ENCODE measurements around the gene SLU7. TPM values are rescaled to one million over a fixed set of nuclear protein-coding genes. Genes with fewer than 3 reads are reported as not detected.

The SLU7 gene
- 10 to 100 TPM; 77.0 to 88.3 (median 86.3) TPM for total RNA-seq

- Histone ChIP-seq H3K27me3 (no peaks in the 10 kb centered on the region), H3K4me1 (no peaks in the 10 kb centered on the region), H3K9me3 (no peaks in the 10 kb centered on the region), H3K27ac (peak within 1 kb of the TSS; percentile 95 to 96), H3K4me3 (peak within 1 kb of the TSS; percentile 80 to 90 (median 84)), H3K36me3 (no peaks in the 10 kb centered on the region)
- TF ChIP-seq POLR2A (IDR thresholded peaks at IDR 0.05) (peak; percentile 84), POLR2AphosphoS5 (IDR thresholded peaks at IDR 0.05) (peak; percentile 65 to 96 (median 81)), CTCF (IDR thresholded peaks at IDR 0.05) (no peak)
- peak; percentile 92 to 95 for DNase-seq (ENCODE audit: low spot score in 2 of 2)
- intact Hi-C loops (cut with DNase I; ENCODE audit: low total_unique reads): no loop called here
These were observed at the start of gene SLU7 for GRCh38 chr5:160418561-160419457. Gene SLU7 (minus strand): TSS chr5:160419081. CDS start chr5:160415294, 3,787 bp downstream.

GRCh38 chr5:160468363-160468975, 49.6 kb upstream of the SLU7 start:
- Histone ChIP-seq H3K4me3 (peak overlapping the region; percentile 31 to 56 (median 43)), H3K27ac (peak overlapping the region in 1 of 2 donors; percentile 12), H3K4me1 (no peaks in the 10 kb centered on the region), H3K9me3 (no peaks in the 10 kb centered on the region), H3K36me3 (no peaks in the 10 kb centered on the region), H3K27me3 (no peaks in the 10 kb centered on the region)
- intact Hi-C loops (cut with DNase I; ENCODE audit: low total_unique reads): no loop called here
- no peak for DNase-seq (ENCODE audit: low spot score in 2 of 2)
- TF ChIP-seq POLR2A (IDR thresholded peaks at IDR 0.05) (no peak), POLR2AphosphoS5 (IDR thresholded peaks at IDR 0.05) (no peak), CTCF (IDR thresholded peaks at IDR 0.05) (no peak)

- TF ChIP-seq POLR2AphosphoS5 (IDR thresholded peaks at IDR 0.05) (no peak), CTCF (IDR thresholded peaks at IDR 0.05) (no peak)
- H3K4me1 ChIP-seq: no peaks in the 10 kb centered on the region
- H3K36me3 ChIP-seq: no peaks in the 10 kb centered on the region
- H3K27ac ChIP-seq: peak overlapping the region; percentile 12 to 13
- no peaks in the 10 kb centered on the region for H3K27me3 ChIP-seq
- H3K9me3 ChIP-seq: no peaks in the 10 kb centered on the region
- H3K4me3 ChIP-seq: peak overlapping the region; percentile 31 to 56 (median 43)
- intact Hi-C loops (cut with DNase I; ENCODE audit: low total_unique reads): no loop called here
- no peak for DNase-seq (ENCODE audit: low spot score in 2 of 2)
These were observed 48.9 kb upstream of the SLU7 start for GRCh38 chr5:160467555-160468362.

GRCh38 chr5:160466889-160467554, 48.1 kb upstream of the SLU7 start:
- Histone ChIP-seq H3K4me1 (no peaks in the 10 kb centered on the region), H3K4me3 (peak overlapping the region in 1 of 3 donors; percentile 56), H3K9me3 (no peaks in the 10 kb centered on the region), H3K36me3 (no peaks in the 10 kb centered on the region), H3K27ac (peak overlapping the region; percentile 13 to 16), H3K27me3 (no peaks in the 10 kb centered on the region)
- intact Hi-C loops (cut with DNase I; ENCODE audit: low total_unique reads): no loop called here
- no peak for DNase-seq (ENCODE audit: low spot score in 2 of 2)
- TF ChIP-seq CTCF (IDR thresholded peaks at IDR 0.05): no peak
- no peak for TF ChIP-seq POLR2AphosphoS5 (IDR thresholded peaks at IDR 0.05)
- no peak for TF ChIP-seq POLR2A (IDR thresholded peaks at IDR 0.05)
